Amniotic stem cell (primary cell): Measurements from ENCODE around the gene RNF138.
"Not testable (repeated sequence)": the region's sequence is repeated elsewhere in the genome, so short reads cannot be mapped to it uniquely, and the experiment has no call there.

Experiments
- DNase-seq: peaks from one replicate; lab custom pipeline; 2025; lab: John Stamatoyannopoulos, UW

The RNF138 gene

GRCh38 chr18:32173654-32174053 lies 82.0 kb downstream of the RNF138 start:
- no peak for DNase-seq

GRCh38 chr18:32174719-32175118 lies 83.0 kb downstream of the RNF138 start:
- no peak for DNase-seq

GRCh38 chr18:32175265-32175664 lies 83.6 kb downstream of the RNF138 start:
- DNase-seq = no peak

- DNase-seq = not testable (repeated sequence)
These were observed 85.1 kb downstream of the RNF138 start for GRCh38 chr18:32176745-32177144.

GRCh38 chr18:32177530-32177929 lies 85.9 kb downstream of the RNF138 start:
- DNase-seq = no peak
